K562 (cell line): ENCODE measurements around the gene STEAP2. TPM values are rescaled to one million over a fixed set of nuclear protein-coding genes. Genes with fewer than 3 reads are reported as not detected.

Source experiments
- ATF1 ChIP-seq, 2 experiments: fragments of 450-650 bp in 1 of 2; IDR thresholded peaks; 2 replicates each; pipeline ENCODE4 v1.6.1; 2016; ENCODE audit warnings: missing compliant biosample characterization in 1 of 2, missing genetic modification characterization in 1 of 2
- HDAC1 ChIP-seq, 2 experiments: fragments of 450-650 bp; IDR thresholded peaks; 2 replicates each; pipeline ENCODE4 v1.6.1; 2016 to 2017; ENCODE audit warnings: inconsistent platforms in 1 of 2, mild to moderate bottlenecking in 1 of 2, moderate library complexity in 1 of 2
- MEF2A ChIP-seq: IDR thresholded peaks from 2 replicates; pipeline ENCODE4 v1.6.1; 2011; ENCODE audit warnings: low read depth, mild to moderate bottlenecking, low read length, moderate library complexity; ENCODE audit not compliant: control insufficient read depth
- MIER1 ChIP-seq: fragments of 450-650 bp; IDR thresholded peaks from 2 replicates; pipeline ENCODE4 v1.6.1; 2016; ENCODE audit warnings: antibody characterized with exemption, mild to moderate bottlenecking, low read depth
- RB1 ChIP-seq: fragments of 450-650 bp; IDR thresholded peaks from 2 replicates; pipeline ENCODE4 v1.6.1; 2017; ENCODE audit warnings: low read depth, mild to moderate bottlenecking
- polyA plus RNA-seq, 8 experiments: library from polyadenylated mRNA; depleted of rRNA in 4 of 8; stranded (reverse) in 5 of 8; unstranded in 3 of 8; fragments of >200 nt; fragmentation: Nextera tagmentation in 2 of 8; fragmentation: Illumina TruSeq in 1 of 8; extraction: Ambion mirVana in 2 of 8; extraction: Trizol in 1 of 8; gene quantifications; 2 replicates each; pipeline versions ENCODE4 v1.2.1 to v1.2.3, GENCODE V29; 2011 to 2014; ENCODE audit warnings: inconsistent platforms in 1 of 8, missing spikeins in 1 of 8
- total RNA-seq, 7 experiments: library from RNA; depleted of rRNA in 6 of 7; stranded (reverse); fragments of >200 nt in 6 of 7; fragmentation: Illumina TruSeq in 2 of 7; extraction: Trizol in 2 of 7; gene quantifications; 2 replicates each; pipeline versions ENCODE4 v1.2.1 to v1.2.3, GENCODE V29; 2011 to 2021; ENCODE audit warnings: low replicate concordance in 1 of 7
- TF ChIP-seq, protein P1 (sequence below): sonication (generic); formaldehyde crosslinking; IDR thresholded peaks from 2 replicates; pipeline ENCODE4 v1.8.0; 2023; ENCODE audit warnings: missing genetic modification reagents, mild to moderate bottlenecking, borderline replicate concordance
- TF ChIP-seq, protein P2 (sequence below), 2 experiments: fragments of 450-650 bp; formaldehyde crosslinking in 1 of 2; IDR thresholded peaks; 2 replicates each; pipeline versions ENCODE4 v1.4.0 to v1.6.1; 2014 to 2020; ENCODE audit warnings: mild to moderate bottlenecking in 2 of 2, borderline replicate concordance in 1 of 2, low read depth in 1 of 2

The STEAP2 gene
- total and polyA plus RNA-seq, 9 of the 15 experiments (the other 6 are each of a cell fraction or from before 2014, with no cell fraction given): 0.02 to 0.03 TPM; not detected in 7

DNA sequence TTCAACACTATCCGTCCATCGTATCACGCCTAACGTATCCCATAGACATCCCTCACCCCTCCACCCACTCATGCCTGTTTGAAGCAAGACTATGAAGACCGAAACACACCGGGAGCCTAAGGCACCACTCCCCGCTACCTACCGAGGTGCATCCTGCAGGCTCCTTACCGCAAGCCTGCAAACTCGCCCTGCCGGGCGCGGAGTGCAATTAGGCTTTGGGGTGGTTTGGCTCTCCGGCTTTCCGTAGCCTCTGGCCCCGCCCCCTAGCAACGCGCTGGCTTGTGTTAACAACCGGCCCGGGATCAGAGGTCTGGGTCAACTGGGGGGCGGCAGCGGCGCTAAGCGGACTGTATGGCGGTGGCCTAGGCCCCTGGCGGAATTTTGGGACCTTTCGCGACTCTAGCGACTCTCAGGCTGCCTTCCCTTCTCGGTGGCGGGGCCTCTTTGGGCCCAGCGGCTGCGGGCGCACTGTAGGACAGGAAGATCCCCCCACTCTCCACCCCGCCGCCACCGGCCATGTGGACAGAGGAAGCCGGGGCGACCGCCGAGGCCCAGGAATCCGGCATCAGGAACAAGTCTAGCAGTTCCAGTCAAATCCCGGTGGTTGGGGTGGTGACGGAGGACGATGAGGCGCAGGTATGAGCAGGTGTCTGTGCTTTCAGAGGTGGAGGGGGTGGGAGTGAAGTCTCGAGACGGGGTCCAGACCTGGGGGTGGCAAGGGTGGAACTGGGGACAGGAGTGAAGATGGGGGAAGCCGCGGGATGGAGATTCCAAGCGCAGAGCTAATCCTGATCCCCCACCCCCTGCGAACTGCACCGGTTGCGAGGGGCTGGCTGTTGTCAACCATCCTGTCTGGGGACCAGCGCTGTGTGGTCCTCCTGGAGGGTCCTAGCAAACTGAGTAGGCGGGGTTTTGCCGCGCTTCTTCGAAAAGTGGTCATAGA is 33.6 kb downstream of the STEAP2 start, which contains the start of gene CFAP69 (continued):
- no peak for TF ChIP-seq MEF2A
- TF ChIP-seq, protein P1, sequence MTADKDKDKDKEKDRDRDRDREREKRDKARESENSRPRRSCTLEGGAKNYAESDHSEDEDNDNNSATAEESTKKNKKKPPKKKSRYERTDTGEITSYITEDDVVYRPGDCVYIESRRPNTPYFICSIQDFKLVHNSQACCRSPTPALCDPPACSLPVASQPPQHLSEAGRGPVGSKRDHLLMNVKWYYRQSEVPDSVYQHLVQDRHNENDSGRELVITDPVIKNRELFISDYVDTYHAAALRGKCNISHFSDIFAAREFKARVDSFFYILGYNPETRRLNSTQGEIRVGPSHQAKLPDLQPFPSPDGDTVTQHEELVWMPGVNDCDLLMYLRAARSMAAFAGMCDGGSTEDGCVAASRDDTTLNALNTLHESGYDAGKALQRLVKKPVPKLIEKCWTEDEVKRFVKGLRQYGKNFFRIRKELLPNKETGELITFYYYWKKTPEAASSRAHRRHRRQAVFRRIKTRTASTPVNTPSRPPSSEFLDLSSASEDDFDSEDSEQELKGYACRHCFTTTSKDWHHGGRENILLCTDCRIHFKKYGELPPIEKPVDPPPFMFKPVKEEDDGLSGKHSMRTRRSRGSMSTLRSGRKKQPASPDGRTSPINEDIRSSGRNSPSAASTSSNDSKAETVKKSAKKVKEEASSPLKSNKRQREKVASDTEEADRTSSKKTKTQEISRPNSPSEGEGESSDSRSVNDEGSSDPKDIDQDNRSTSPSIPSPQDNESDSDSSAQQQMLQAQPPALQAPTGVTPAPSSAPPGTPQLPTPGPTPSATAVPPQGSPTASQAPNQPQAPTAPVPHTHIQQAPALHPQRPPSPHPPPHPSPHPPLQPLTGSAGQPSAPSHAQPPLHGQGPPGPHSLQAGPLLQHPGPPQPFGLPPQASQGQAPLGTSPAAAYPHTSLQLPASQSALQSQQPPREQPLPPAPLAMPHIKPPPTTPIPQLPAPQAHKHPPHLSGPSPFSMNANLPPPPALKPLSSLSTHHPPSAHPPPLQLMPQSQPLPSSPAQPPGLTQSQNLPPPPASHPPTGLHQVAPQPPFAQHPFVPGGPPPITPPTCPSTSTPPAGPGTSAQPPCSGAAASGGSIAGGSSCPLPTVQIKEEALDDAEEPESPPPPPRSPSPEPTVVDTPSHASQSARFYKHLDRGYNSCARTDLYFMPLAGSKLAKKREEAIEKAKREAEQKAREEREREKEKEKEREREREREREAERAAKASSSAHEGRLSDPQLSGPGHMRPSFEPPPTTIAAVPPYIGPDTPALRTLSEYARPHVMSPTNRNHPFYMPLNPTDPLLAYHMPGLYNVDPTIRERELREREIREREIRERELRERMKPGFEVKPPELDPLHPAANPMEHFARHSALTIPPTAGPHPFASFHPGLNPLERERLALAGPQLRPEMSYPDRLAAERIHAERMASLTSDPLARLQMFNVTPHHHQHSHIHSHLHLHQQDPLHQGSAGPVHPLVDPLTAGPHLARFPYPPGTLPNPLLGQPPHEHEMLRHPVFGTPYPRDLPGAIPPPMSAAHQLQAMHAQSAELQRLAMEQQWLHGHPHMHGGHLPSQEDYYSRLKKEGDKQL (CRISPR knock-in tag): no peak
- no peak for TF ChIP-seq ATF1 (CRISPR knock-in tag; IDR thresholded peaks at IDR 0.05)
- TF ChIP-seq ATF1 (tag; IDR thresholded peaks at IDR 0.05): peak; percentile 25; the same call in 1 of the 2 replicates
- TF ChIP-seq MIER1: no peak
- peak in 1 of 2 experiments; percentile 88; a peak in 2 of 4 replicates for TF ChIP-seq HDAC1 (IDR thresholded peaks at IDR 0.05)
- TF ChIP-seq RB1: peak; percentile 61
- TF ChIP-seq, protein P2, sequence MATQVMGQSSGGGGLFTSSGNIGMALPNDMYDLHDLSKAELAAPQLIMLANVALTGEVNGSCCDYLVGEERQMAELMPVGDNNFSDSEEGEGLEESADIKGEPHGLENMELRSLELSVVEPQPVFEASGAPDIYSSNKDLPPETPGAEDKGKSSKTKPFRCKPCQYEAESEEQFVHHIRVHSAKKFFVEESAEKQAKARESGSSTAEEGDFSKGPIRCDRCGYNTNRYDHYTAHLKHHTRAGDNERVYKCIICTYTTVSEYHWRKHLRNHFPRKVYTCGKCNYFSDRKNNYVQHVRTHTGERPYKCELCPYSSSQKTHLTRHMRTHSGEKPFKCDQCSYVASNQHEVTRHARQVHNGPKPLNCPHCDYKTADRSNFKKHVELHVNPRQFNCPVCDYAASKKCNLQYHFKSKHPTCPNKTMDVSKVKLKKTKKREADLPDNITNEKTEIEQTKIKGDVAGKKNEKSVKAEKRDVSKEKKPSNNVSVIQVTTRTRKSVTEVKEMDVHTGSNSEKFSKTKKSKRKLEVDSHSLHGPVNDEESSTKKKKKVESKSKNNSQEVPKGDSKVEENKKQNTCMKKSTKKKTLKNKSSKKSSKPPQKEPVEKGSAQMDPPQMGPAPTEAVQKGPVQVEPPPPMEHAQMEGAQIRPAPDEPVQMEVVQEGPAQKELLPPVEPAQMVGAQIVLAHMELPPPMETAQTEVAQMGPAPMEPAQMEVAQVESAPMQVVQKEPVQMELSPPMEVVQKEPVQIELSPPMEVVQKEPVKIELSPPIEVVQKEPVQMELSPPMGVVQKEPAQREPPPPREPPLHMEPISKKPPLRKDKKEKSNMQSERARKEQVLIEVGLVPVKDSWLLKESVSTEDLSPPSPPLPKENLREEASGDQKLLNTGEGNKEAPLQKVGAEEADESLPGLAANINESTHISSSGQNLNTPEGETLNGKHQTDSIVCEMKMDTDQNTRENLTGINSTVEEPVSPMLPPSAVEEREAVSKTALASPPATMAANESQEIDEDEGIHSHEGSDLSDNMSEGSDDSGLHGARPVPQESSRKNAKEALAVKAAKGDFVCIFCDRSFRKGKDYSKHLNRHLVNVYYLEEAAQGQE (IDR thresholded peaks at IDR 0.05; ENCODE audit: borderline replicate concordance): no peak
- TF ChIP-seq, protein P2 (CRISPR knock-in tag; IDR thresholded peaks at IDR 0.05; ENCODE audit: low read depth): no peak
